GM18870 (cell line): ENCODE data around the gene PIK3IP1.
"Not testable (repeated sequence)": the region's sequence is repeated elsewhere in the genome, so short reads cannot be mapped to it uniquely, and the experiment has no call there.

Source experiments
- ATAC-seq: cut with Tn5 transposase; IDR thresholded peaks from one replicate; pipeline ENCODE4 v1.9.1; 2021; ENCODE audit warnings: moderate library complexity; ENCODE audit not compliant: unreplicated experiment

The PIK3IP1 gene

DNA sequence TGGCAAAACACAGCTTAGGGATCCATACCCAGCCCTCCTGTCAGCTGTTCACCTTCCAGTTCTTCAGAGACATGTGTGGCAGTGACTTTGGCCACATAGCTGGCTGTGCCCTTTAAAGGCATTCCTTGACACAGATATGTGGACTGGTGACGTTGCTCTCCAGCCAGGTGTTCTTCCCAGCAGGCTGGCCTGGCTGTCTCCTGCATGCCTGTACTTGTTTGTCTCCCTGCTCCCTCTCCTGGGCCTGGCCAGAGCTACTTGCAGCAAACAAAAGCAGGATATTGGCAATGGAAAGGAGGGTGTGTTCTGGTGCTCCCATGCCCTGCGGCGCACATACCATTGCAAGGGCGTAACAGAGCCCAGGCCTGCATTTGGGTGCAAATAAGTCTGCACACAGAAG lies 38.3 kb downstream of the PIK3IP1 start:
- ATAC-seq = no peak

DNA sequence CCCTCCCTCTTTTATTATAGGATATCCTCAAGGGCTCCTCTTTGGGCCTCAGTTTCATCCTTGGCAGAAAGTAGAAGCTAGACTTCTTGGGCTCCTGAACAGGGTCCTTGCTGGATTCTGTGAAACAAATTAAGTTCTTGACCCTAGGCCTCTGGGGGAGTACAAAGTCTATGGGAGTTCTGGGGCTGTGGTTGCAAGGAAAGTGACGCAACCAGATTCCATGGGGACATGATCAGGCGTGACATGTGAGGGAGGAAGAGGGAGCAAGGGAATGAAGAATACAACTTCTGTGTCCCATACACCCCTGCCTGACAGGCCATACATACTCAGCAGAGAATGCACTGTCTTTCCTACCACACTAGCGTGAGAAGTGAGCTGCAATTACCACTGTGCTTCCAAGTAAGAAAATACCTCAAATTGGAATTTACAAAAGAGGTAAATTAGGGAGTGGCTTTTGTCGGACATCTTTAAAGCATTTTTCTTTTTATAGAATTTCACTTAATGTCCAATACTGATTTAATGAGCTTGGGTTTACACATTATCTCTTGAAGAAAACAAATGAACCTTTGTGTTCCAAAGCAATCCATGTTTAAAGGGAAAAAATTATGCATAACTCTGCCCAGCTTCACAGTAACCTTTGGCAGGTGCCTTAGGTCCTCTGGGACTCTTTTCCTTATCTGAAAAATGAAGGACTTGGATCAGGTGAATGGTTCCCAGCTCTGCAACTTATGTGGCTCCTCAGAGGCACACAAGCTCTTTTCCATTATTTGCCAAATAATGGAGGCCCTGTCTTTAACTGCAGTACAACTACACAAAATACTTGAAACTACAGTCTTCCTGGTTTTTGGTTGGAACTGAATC lies 41.3 kb downstream of the PIK3IP1 start:
- ATAC-seq = no peak

DNA sequence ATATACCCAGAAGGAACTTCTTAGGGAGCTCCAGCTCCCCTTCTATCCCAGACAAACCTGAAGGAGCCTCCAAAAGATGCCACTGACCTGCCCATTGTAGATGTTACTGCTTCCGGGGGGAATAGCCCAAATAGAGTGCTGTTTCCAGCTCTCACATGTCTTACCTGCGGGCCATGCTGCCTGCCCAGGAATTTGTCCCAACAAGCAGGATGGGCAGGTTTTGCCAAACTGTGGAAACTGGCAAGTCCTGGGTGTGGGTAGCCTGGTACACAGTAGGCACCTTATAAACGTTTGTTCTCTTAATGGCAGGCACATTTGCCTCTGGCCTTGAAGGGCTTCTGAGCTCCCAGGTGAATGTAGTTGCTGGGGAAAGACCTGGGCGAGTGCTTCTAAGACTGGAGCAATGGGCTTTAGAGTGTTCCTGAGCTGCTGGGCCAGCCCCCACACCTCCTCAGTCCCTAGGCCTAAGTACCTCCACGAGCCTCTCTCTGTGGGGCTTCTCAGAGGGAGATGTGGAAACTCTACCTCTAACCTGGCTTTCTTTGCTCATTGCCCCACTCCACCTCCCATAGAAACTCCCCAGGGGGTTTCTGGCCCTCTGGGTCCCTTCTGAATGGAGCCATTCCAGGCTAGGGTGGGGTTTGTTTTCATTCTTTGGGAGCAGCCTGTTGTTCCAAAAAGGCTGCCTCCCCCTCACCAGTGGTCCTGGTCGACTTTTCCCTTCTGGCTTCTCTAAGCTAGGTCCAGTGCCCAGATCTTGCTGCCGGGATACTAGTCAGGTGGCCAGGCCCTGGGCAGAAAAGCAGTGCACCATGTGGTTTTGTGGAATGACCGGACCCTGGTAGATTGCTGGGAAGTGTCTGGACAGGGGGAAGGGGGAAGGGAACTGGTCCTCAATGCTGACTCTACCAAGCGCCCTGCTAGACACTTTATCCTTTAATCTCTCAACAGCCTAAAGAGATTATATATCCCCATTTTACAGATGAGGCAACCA lies 43.0 kb downstream of the PIK3IP1 start:
- ATAC-seq = no peak

DNA sequence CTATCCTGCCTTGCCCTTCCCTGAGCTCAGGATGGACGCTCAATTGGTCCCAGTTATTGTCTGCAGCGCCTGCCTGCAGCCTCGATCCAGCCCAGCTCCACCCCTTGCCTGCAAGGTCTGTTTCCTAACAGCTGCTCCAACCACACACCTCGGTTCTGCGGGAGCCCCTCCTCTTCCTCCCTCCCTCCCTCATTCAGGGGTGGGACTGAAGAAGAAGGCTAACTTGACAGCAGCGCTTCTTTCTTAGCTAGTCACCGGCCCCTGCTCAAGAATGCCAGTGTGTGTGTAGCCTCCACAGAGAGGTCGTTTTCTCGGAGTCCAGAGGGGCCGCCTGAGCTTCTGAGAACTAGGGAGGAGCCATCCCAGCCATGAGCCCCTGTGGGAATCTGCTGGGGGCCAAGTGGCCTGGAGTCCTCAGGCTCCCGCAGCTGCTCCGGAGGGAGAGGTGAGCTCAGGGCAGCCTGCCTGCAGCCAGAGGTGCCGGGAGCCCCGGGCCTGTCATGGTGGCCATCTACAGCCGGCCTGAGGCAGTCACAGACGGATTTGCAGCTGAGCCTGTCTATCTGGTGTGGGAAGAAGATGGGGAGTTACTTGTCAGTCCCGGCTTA lies 44.0 kb downstream of the PIK3IP1 start:
- ATAC-seq = no peak

DNA sequence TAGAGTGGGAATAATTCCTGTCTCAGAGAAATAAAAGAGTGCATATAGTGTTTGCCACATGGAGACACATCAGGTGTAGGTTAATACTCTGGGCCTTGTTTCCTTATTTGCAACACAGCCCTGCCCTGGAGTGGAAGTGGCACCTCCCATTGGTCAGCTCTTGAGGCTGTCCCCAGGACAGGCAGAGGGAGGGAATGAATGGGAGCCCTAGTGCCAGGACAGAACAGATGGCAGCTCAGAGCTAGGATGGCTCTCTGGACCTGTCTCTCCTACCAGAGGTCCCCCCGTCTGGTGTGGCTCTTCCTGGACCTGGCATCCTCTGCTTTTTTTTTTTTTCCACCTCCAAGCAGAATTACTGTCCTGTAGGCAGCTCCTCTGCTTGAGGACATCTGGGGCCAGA lies 44.6 kb downstream of the PIK3IP1 start:
- ATAC-seq = no peak

DNA sequence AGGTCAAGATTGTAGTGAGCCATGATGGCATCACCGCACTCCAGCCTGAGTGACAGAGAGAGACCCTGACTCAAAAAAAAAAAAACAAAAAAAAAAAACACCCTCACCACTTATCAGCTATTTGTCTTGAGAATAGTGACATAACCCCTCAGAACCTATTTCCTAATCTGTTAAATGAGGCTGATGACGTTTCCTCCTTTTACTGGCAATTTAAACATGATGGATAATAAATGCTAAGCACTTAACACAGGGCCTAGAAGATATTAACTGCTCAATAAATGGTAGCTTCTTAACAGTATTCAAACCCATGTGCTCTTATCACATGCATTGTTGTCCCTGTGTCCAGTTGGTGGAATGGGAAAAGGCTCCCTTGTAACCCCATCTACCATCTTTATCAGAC lies 45.6 kb downstream of the PIK3IP1 start:
- no peak for ATAC-seq

DNA sequence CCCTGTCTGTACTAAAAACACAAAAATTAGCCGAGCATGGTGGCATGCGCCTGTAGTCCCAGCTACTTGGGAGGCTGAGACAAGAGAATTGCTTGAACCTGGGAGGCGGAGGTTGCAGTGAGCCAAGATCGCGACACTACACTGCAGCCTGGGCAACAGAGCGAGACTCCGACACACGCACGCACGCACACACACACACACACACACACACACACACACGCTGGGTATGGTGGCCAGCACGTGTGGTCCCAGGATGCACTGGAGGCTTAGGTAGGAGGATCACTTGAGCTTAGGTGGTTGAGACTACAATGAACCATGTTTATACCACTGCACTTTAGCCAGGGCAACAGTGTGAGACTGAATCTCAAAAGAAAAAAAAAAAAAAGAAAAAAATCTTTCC lies 46.3 kb downstream of the PIK3IP1 start:
- ATAC-seq = not testable (repeated sequence)

DNA sequence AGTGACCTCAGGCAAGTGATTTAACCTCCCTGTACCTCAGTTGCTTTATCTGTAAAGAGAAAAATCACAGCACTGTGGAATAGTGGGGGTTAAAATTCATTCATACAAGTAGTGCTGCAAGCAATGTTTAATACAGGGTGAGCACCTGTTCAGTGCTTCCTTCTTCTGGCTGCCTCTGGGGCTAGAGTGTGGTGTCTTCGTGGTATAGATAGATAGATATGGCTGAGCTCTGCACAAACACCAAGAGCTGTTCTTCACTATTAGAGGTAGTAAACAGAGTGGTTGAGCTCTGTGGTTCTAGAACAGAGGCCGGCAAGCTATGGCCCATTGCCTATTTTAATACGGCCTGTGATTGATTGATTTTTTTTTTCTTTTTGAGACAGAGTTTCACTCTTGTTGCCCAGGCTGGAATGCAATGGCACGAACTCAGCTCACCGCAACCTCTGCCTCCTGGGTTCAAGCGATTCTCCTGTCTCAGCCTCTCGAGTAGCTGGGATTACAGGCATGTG lies 47.3 kb downstream of the PIK3IP1 start:
- ATAC-seq = no peak

DNA sequence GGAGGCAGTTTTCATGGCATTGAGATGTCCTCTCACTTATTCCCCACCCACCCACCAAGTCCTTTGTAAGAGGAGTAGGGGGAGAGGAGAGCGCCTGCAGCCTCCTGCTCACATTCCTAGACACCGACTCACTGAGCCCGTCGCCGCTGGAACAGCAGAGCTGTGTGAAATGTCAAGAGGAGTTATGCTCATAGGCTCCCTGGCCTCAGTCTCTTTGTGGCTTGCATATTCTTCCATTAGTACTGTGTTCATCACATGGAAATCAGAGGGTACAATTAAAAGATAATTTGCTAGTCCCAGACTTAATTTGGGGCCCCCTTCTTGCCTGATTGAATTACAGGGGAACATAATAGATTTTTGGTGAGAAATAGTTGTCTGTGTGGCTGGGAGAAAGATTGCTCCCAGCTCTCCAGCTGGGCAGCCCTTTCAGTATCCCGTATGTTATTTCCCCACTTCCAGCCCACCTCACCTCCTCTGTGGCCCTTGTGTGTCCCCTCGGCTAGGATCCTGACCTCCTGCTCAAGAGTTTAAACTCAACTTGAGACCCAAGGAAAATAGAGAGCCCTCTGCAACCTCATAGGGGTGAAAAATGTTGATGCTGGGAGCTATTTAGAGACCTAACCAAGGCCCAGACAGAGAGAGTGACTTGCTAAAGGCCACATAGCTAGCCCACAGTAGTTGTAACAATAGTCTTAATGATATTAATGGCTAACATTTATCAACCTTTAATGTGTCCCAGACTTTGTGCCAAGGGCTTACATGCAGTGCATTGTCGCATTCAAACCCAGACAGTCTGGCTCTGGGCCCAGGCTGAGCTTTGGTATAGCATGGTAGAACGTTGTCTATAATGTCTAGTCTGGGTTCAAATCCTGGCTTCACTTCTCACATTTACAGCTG lies 48.0 kb downstream of the PIK3IP1 start:
- ATAC-seq = no peak

DNA sequence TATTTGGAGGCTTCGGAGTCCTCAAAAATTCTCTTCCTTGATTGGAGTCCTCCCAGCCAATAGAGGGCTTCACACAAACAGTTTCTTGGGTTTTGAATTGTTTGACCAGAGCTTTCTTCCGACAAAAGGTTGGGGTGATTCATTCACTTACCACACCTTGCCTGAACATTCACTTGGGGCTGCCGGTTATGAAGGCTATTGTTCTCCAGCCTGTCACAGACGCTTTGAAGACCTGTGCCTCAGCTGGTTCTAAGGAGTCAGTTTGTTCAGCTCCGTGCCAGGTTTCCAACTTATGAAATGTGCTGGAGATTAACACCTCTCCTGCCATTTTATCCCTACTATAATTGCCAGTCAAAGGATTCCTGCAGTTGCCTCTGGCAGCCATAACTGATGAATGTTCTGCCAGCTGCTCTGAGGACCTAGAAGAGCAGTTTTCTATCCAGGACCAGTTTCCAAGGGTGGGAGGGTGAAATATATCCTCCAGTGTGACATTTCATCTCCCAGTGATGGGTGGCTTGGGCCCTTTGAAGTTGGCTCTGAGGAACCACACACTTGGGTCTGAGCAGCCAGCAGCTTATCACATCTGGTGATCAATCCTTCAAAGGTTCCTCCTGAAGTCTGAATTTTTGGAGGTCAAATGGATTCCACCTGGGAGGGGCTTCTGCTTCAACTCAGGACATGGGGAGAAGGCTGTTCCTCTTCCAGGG lies 48.8 kb downstream of the PIK3IP1 start:
- no peak for ATAC-seq

DNA sequence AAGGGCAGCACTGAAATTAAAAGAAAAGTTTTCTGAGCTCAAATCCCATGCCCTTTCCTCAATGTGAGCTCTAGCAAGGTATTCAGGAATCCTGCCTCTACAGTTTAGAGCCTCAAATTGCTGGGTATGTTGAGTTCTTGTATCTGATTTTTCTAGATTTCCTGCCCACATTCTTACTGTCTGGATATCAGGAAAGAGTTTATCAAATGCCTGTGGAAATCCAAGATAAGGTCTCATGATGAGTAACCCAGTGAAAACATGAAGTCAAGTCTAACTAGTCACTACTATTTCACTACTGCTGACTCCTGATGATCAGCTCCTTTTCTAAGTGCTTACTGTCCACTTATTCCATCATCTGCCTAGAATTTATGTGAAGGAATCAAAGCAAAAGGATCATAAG lies 50.4 kb downstream of the PIK3IP1 start:
- ATAC-seq = no peak

DNA sequence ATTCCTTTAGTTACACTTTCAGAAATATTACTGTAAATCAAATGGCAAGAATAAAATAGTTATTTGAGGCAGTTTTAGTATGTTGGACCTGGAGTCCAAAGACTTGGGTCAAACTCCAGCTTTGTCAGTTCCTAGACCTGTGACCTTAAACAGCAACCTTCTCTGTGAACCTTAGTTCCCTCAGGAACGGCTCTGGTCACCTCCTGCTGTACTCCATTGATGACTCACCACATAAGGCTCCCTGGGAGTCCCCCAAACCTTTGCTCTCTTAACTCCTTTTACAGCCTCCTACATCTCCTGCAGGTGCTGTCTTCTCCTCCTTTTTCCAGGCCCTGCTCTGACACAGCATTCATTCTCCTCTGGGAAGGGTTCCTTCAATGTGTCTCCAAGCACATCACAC lies 51.1 kb downstream of the PIK3IP1 start:
- no peak for ATAC-seq

DNA sequence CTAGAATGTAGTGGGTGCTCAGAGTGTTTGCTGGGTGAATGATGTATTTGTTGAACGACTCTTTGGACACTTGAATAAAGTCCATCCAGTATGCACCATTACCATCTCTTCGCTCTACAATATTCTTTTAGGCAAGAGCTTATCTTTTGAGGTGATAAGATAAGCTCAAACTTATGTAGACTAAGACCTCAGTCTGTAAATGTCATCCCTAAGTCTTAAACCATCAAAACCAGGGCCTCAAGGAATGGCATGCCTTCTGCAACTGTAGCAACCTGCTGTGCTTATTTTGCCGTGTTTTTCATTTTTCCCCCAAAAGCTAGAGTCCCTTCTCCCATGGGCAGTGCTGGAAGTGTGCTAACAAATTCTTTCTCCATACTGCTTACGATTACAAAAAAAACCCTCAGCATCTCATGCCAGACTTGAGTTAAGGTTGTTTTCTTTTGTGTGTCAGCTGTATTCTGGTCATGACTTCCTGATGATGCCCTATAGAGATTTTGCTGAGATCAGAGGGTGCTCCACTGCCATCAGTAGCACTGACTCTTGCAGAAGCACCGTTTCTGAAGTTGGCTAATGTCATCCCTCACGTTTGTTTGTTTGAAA lies 52.4 kb downstream of the PIK3IP1 start:
- no peak for ATAC-seq

DNA sequence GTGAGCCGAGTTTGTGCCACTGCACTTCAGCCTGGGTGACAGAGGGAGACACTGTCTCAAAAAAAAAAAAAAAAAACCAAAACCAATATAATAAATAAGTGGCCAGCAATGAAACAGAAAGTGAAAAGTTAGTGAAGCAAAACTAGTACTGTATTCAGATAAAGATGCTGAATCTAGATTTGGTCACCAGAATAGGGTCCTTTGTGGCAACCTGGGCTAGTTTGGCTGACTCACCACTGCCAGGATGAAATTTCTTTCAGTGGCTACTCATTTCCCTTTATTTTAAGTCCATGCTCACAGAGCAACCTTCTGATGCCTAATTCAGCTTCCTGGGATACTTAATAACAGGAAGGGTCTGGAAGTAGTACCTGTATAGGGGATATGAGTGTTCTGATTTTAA lies 54.2 kb downstream of the PIK3IP1 start:
- no peak for ATAC-seq

DNA sequence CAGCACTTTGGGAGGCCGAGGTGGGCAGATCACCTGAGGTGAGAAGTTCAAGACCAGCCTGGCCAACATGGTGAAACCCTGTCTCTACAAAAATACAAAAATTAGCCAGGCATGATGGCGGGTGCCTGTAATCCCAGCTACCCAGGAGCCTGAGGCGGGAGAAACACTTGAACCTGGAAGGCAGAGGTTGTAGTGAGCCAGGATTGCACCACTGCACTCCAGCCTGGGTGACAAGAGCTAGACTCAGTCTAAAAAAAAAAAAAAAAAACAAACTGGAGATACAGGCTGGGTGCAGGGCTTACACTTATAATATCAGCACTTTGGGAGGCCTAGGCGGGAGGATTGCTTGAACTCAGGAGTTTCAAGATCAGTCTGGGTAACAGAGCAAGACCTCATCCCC lies 56.2 kb downstream of the PIK3IP1 start:
- ATAC-seq = not testable (repeated sequence)

DNA sequence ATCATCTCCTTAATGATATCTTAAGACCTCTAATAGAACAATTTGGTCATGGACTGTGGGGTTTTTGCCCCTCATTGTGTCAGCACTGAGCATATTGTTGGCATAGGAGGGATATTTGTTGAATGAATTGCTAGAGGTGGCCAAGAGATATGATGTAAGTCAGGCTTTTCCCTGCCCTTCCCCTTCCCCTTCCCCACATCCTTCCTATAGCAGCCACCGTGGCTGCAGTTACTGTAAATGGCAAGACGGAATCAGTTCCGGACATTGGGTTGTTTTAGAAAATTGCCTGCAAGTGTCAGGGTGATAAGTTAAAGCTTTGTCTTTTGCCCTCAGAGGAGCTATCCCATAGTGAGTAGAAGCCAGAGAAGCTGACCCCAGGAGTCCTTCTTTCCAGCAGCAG lies 57.2 kb downstream of the PIK3IP1 start:
- no peak for ATAC-seq

DNA sequence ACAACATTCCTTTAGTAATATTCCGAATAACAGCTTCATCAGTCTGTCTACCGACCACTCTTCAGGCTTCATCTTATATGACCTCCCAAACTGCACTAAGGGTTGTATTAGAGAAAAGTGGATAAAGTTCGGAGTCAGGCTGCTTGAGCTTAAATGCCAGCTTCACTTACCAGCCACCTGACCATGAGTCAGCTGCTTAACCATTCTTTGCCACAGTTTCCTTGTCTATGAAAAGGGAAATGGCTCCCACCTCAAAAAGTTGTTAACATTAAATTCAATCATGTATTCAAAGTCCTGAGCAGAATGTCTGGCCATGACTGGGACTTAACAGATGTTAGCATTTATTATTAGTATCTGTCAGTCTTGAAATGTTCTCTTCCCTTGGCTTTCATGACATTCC lies 59.3 kb downstream of the PIK3IP1 start:
- ATAC-seq = no peak
